GM12875 (cell line): ENCODE data around the gene OBP2B.
"Not testable (repeated sequence)": the region's sequence is repeated elsewhere in the genome, so short reads cannot be mapped to it uniquely, and the experiment has no call there.

Experiments used
- H3K4me3 ChIP-seq: one replicate; pipeline ENCODE4 v1.5.1; 2011; ENCODE audit warnings: low read depth, low read length, control low read depth
- CTCF ChIP-seq: IDR thresholded peaks from 2 replicates; pipeline ENCODE4 v1.5.1; 2011; ENCODE audit warnings: low read depth, mild to moderate bottlenecking, control low read depth, inconsistent platforms, low read length, moderate library complexity, borderline replicate concordance; ENCODE audit not compliant: insufficient read depth

The OBP2B gene

GRCh38 chr9:133253268-133253667, 44.2 kb upstream of the OBP2B start:
- no peak overlapping the region for H3K4me3 ChIP-seq
- no peak for TF ChIP-seq CTCF

GRCh38 chr9:133252301-133253020, 43.4 kb upstream of the OBP2B start:
- no peak overlapping the region for H3K4me3 ChIP-seq
- no peak for TF ChIP-seq CTCF

GRCh38 chr9:133251773-133252172, 42.7 kb upstream of the OBP2B start:
- no peak for TF ChIP-seq CTCF

GRCh38 chr9:133251221-133251620, 42.2 kb upstream of the OBP2B start:
- H3K4me3 ChIP-seq: not testable (repeated sequence)

More at GRCh38 chr9:133251773-133252172, 42.7 kb upstream of the OBP2B start:
- no peak overlapping the region for H3K4me3 ChIP-seq

- H3K4me3 ChIP-seq: no peak overlapping the region
- no peak for TF ChIP-seq CTCF
These were observed 41.7 kb upstream of the OBP2B start for GRCh38 chr9:133250741-133251170.

GRCh38 chr9:133249337-133249736, 40.3 kb upstream of the OBP2B start:
- no peak for TF ChIP-seq CTCF

GRCh38 chr9:133248726-133249295, 39.8 kb upstream of the OBP2B start:
- H3K4me3 ChIP-seq: no peak overlapping the region
- no peak for TF ChIP-seq CTCF

More at GRCh38 chr9:133249337-133249736, 40.3 kb upstream of the OBP2B start:
- no peak overlapping the region for H3K4me3 ChIP-seq
